HepG2 (cell line): ENCODE results near the gene CAMSAP2.

Experiments
- ARNT2 ChIP-seq: sonication (generic); formaldehyde crosslinking; IDR thresholded peaks from 2 replicates; pipeline ENCODE4 v1.8.0; 2022; ENCODE audit warnings: mild to moderate bottlenecking, low read depth, missing genetic modification reagents, moderate library complexity
- ATAD3A ChIP-seq: sonication (generic); formaldehyde crosslinking; IDR thresholded peaks from 2 replicates; pipeline ENCODE4 v1.4.0; 2020; ENCODE audit warnings: missing genetic modification reagents
- CTCF ChIP-seq: sonication (generic); formaldehyde crosslinking; IDR thresholded peaks from 2 replicates; pipeline ENCODE4 v1.5.0; 2020; ENCODE audit warnings: mild to moderate bottlenecking, missing genetic modification reagents, moderate library complexity
- FOXC1 ChIP-seq: sonication (generic); formaldehyde crosslinking; IDR thresholded peaks from 2 replicates; pipeline ENCODE4 v1.8.0; 2022; ENCODE audit warnings: mild to moderate bottlenecking, missing genetic modification reagents, borderline replicate concordance
- NBN ChIP-seq: fragments of 450-650 bp; conservative IDR thresholded peaks from 2 replicates; pipeline ENCODE4 v1.6.1; 2017
- POLR2A ChIP-seq, 2 experiments: IDR thresholded peaks; 2 replicates each; pipeline ENCODE4 v1.6.1; 2011; ENCODE audit warnings: low read depth in 2 of 2, low read length in 2 of 2, mild to moderate bottlenecking in 1 of 2, moderate library complexity in 1 of 2; ENCODE audit not compliant: insufficient read depth in 1 of 2
- RFX5 ChIP-seq: IDR thresholded peaks from 2 replicates; pipeline ENCODE4 v1.6.1; 2011; ENCODE audit warnings: low read depth, low read length, improper control_type of control experiment
- ZNF251 ChIP-seq: sonication (generic); formaldehyde crosslinking; IDR thresholded peaks from 2 replicates; pipeline ENCODE4 v1.9.0; 2021; ENCODE audit warnings: mild to moderate bottlenecking, missing genetic modification reagents
- ZNF784 ChIP-seq: sonication (generic); formaldehyde crosslinking; IDR thresholded peaks from 2 replicates; pipeline ENCODE4 v1.5.1; 2020; ENCODE audit warnings: missing genetic modification reagents, mild to moderate bottlenecking, borderline replicate concordance
- ZSCAN30 ChIP-seq: sonication (generic); formaldehyde crosslinking; IDR thresholded peaks from 2 replicates; pipeline ENCODE4 v1.5.0; 2020; ENCODE audit warnings: mild to moderate bottlenecking, missing genetic modification reagents
- ZSCAN9 ChIP-seq: IDR thresholded peaks from 2 replicates; pipeline ENCODE4 v1.6.1; 2016; ENCODE audit warnings: borderline replicate concordance
- TF ChIP-seq, protein P1 (sequence below): sonication (generic); formaldehyde crosslinking; IDR thresholded peaks from 2 replicates; pipeline ENCODE4 v1.8.1; 2022; ENCODE audit warnings: low read depth, mild to moderate bottlenecking, missing genetic modification reagents
- TF ChIP-seq, protein P2 (sequence below): sonication (generic); formaldehyde crosslinking; conservative IDR thresholded peaks from 2 replicates; pipeline ENCODE4 v1.5.0; 2020; ENCODE audit warnings: missing genetic modification reagents
- TF ChIP-seq, protein P3 (sequence below): sonication (generic); formaldehyde crosslinking; conservative IDR thresholded peaks from 2 replicates; pipeline ENCODE4 v1.4.0; 2020; ENCODE audit warnings: missing genetic modification reagents

DNA sequence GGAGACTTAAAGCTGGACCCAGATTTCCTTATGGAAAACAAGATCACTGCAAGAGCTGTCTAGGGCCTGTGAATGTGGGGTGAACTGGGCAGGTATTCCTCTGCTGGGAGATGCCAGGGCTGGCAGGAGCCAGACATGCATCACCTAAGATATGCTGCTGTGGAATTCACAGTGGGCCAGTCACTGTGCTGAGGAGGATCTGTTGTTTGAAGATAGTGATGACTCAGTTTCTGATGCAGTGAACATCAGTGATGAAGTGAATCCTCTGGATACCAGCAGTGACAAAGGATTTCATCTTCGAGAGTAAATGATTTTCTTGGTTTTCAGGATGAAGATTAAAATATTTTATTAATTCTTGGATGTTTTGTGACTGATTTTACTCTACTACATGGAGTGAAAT lies 29.9 kb upstream of the CAMSAP2 start:
- TF ChIP-seq RFX5, result no peak
- no peak for TF ChIP-seq ZSCAN30 (CRISPR knock-in tag)
- no peak for TF ChIP-seq ZSCAN9 (CRISPR knock-in tag)
- TF ChIP-seq POLR2A (IDR thresholded peaks at IDR 0.05; ENCODE audit: insufficient read depth in 1 of 2, low read depth in 2 of 2, low read length in 2 of 2), result no peak
- TF ChIP-seq ZNF784 (CRISPR knock-in tag), result no peak
- no peak for TF ChIP-seq NBN
- no peak for TF ChIP-seq ATAD3A (CRISPR knock-in tag)
- TF ChIP-seq, protein P1, sequence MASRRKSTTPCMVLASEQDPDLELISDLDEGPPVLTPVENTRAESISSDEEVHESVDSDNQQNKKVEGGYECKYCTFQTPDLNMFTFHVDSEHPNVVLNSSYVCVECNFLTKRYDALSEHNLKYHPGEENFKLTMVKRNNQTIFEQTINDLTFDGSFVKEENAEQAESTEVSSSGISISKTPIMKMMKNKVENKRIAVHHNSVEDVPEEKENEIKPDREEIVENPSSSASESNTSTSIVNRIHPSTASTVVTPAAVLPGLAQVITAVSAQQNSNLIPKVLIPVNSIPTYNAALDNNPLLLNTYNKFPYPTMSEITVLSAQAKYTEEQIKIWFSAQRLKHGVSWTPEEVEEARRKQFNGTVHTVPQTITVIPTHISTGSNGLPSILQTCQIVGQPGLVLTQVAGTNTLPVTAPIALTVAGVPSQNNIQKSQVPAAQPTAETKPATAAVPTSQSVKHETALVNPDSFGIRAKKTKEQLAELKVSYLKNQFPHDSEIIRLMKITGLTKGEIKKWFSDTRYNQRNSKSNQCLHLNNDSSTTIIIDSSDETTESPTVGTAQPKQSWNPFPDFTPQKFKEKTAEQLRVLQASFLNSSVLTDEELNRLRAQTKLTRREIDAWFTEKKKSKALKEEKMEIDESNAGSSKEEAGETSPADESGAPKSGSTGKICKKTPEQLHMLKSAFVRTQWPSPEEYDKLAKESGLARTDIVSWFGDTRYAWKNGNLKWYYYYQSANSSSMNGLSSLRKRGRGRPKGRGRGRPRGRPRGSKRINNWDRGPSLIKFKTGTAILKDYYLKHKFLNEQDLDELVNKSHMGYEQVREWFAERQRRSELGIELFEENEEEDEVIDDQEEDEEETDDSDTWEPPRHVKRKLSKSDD, result no peak
- no peak for TF ChIP-seq CTCF (CRISPR knock-in tag)
- TF ChIP-seq, protein P2, sequence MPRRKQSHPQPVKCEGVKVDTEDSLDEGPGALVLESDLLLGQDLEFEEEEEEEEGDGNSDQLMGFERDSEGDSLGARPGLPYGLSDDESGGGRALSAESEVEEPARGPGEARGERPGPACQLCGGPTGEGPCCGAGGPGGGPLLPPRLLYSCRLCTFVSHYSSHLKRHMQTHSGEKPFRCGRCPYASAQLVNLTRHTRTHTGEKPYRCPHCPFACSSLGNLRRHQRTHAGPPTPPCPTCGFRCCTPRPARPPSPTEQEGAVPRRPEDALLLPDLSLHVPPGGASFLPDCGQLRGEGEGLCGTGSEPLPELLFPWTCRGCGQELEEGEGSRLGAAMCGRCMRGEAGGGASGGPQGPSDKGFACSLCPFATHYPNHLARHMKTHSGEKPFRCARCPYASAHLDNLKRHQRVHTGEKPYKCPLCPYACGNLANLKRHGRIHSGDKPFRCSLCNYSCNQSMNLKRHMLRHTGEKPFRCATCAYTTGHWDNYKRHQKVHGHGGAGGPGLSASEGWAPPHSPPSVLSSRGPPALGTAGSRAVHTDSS (CRISPR knock-in tag), result no peak
- no peak for TF ChIP-seq ARNT2 (CRISPR knock-in tag)
- no peak for TF ChIP-seq ZNF251
- TF ChIP-seq, protein P3, sequence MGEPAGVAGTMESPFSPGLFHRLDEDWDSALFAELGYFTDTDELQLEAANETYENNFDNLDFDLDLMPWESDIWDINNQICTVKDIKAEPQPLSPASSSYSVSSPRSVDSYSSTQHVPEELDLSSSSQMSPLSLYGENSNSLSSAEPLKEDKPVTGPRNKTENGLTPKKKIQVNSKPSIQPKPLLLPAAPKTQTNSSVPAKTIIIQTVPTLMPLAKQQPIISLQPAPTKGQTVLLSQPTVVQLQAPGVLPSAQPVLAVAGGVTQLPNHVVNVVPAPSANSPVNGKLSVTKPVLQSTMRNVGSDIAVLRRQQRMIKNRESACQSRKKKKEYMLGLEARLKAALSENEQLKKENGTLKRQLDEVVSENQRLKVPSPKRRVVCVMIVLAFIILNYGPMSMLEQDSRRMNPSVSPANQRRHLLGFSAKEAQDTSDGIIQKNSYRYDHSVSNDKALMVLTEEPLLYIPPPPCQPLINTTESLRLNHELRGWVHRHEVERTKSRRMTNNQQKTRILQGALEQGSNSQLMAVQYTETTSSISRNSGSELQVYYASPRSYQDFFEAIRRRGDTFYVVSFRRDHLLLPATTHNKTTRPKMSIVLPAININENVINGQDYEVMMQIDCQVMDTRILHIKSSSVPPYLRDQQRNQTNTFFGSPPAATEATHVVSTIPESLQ (CRISPR knock-in tag), result no peak
- TF ChIP-seq FOXC1, result no peak
